AG04450 (cell line): ENCODE data around the gene DOCK3. TPM values are rescaled to one million over a fixed set of nuclear protein-coding genes. Genes with fewer than 3 reads are reported as not detected.

Source experiments
- CTCF ChIA-PET: fragments of 300-600, 350-600 bp; formaldehyde crosslinking; extraction: SDS; loops from one replicate; lab custom pipeline; 2022; ENCODE audit warnings: antibody characterized with exemption, inconsistent platforms; lab: Charles Lee
- POLR2A ChIA-PET: fragments of 350-600 bp; formaldehyde crosslinking; extraction: SDS; loops from one replicate; lab custom pipeline; 2021; ENCODE audit warnings: antibody characterized with exemption, inconsistent platforms; lab: Yijun Ruan, JAX
- DNase-seq: peaks from one replicate; pipeline ENCODE4 v3.0.0-alpha.2; 2011; ENCODE audit warnings: low read depth, low spot score
- H3K27ac ChIP-seq: one replicate; pipeline ENCODE4 v1.5.1; 2012; ENCODE audit warnings: low read depth, low read length, control low read depth
- H3K27me3 ChIP-seq: one replicate; pipeline ENCODE4 v1.6.0; 2012; ENCODE audit warnings: low read length; ENCODE audit not compliant: control insufficient read depth, insufficient read depth
- H3K4me3 ChIP-seq: 2 replicates; pipeline ENCODE4 v1.5.1; 2011; ENCODE audit warnings: mild to moderate bottlenecking, low read depth, low read length, control low read depth
- H3K9me3 ChIP-seq: 2 replicates; pipeline ENCODE4 v1.5.1; 2012; ENCODE audit warnings: low read length; ENCODE audit not compliant: control insufficient read depth, insufficient read depth
- CTCF ChIP-seq: IDR thresholded peaks from 2 replicates; pipeline ENCODE4 v1.5.1; 2011; ENCODE audit warnings: low read depth, low read length, control low read depth, inconsistent platforms
- polyA plus RNA-seq: library from polyadenylated mRNA; depleted of rRNA; stranded (reverse); fragments of >200 nt; gene quantifications from 2 replicates; pipeline ENCODE4 v1.2.3, GENCODE V29; 2011

DOCK3 gene
- polyA plus RNA-seq, 1 experiment: 0.07 TPM

GRCh38 chr3:50649451-50649931 lies 25.2 kb upstream of the DOCK3 start:
- Histone ChIP-seq H3K27me3 (no peaks in the 10 kb centered on the region), H3K27ac (no peak overlapping the region), H3K9me3 (no peaks in the 10 kb centered on the region), H3K4me3 (no peak overlapping the region)
- no peak for TF ChIP-seq CTCF
- ChIA-PET POLR2A (no interaction called here), CTCF (interaction anchor here (0.6 to 2.1 kb wide), 3 partner anchors 33 to 741 kb away, joined by 3 to 8 read pairs (median 3); partner anchors contain the start of gene MAPKAPK3)
- DNase-seq: no peak

- ChIA-PET CTCF (interaction anchor here (2.1 kb wide), 1 partner anchor 34 kb away, joined by 8 read pairs; the partner anchor contains the start of gene MAPKAPK3), POLR2A (no interaction called here)
- no peak for DNase-seq
- Histone ChIP-seq H3K27ac (no peak overlapping the region), H3K9me3 (no peaks in the 10 kb centered on the region), H3K4me3 (no peak overlapping the region), H3K27me3 (no peaks in the 10 kb centered on the region)
- no peak for TF ChIP-seq CTCF
Observed at GRCh38 chr3:50650018-50650417, 24.7 kb upstream of the DOCK3 start.

GRCh38 chr3:50651445-50651844 lies 23.3 kb upstream of the DOCK3 start:
- no peak overlapping the region for H3K4me3 ChIP-seq
- DNase-seq: no peak
- TF ChIP-seq CTCF: no peak
- ChIA-PET CTCF (interaction anchor here (1.2 kb wide), 1 partner anchor 35 kb away, joined by 5 read pairs; no protein-coding TSS in a partner anchor), POLR2A (interaction anchor here (0.6 kb wide), 1 partner anchor 847 kb away, joined by 4 read pairs; no protein-coding TSS in a partner anchor)
- H3K27me3 ChIP-seq: no peaks in the 10 kb centered on the region
- H3K9me3 ChIP-seq: no peaks in the 10 kb centered on the region
- H3K27ac ChIP-seq: peak overlapping the region; percentile 2

GRCh38 chr3:50651920-50652529 lies 22.7 kb upstream of the DOCK3 start:
- H3K27ac ChIP-seq: no peak overlapping the region
- no peak overlapping the region for H3K4me3 ChIP-seq
- no peaks in the 10 kb centered on the region for H3K27me3 ChIP-seq
- ChIA-PET CTCF (interaction anchor here (1.2 to 2.7 kb wide), 3 partner anchors 36 to 82 kb away, joined by 4 to 31 read pairs (median 5); partner anchors contain the start of gene MAPKAPK3), POLR2A (interaction anchor here (0.6 kb wide), 1 partner anchor 846 kb away, joined by 4 read pairs; no protein-coding TSS in a partner anchor)
- H3K9me3 ChIP-seq: no peaks in the 10 kb centered on the region
- no peak for TF ChIP-seq CTCF
- no peak for DNase-seq

- CTCF ChIA-PET: interaction anchor here (1.2 to 2.7 kb wide), 3 partner anchors 35 to 83 kb away, joined by 3 to 31 read pairs (median 4); partner anchors contain the start of gene MAPKAPK3
- H3K9me3 ChIP-seq: no peaks in the 10 kb centered on the region
- H3K27me3 ChIP-seq: peaks cover under 1% of the 10 kb centered on the region
- TF ChIP-seq CTCF: peak; percentile 29; the same call in 1 of the 2 replicates
- no peak for DNase-seq
- POLR2A ChIA-PET: no interaction called here
- H3K4me3 ChIP-seq: no peak overlapping the region
- H3K27ac ChIP-seq: no peak overlapping the region
Observed at GRCh38 chr3:50652709-50653108, 22.0 kb upstream of the DOCK3 start.
